HG02759 (cell line): ENCODE results near the gene ADARB2.
"Not testable (repeated sequence)": the region's sequence is repeated elsewhere in the genome, so short reads cannot be mapped to it uniquely, and the experiment has no call there.

Source experiments
- ATAC-seq: cut with Tn5 transposase; IDR thresholded peaks from one replicate; pipeline ENCODE4 v1.9.1; 2021; ENCODE audit warnings: mild to moderate bottlenecking, moderate library complexity; ENCODE audit not compliant: unreplicated experiment

ADARB2 gene

DNA sequence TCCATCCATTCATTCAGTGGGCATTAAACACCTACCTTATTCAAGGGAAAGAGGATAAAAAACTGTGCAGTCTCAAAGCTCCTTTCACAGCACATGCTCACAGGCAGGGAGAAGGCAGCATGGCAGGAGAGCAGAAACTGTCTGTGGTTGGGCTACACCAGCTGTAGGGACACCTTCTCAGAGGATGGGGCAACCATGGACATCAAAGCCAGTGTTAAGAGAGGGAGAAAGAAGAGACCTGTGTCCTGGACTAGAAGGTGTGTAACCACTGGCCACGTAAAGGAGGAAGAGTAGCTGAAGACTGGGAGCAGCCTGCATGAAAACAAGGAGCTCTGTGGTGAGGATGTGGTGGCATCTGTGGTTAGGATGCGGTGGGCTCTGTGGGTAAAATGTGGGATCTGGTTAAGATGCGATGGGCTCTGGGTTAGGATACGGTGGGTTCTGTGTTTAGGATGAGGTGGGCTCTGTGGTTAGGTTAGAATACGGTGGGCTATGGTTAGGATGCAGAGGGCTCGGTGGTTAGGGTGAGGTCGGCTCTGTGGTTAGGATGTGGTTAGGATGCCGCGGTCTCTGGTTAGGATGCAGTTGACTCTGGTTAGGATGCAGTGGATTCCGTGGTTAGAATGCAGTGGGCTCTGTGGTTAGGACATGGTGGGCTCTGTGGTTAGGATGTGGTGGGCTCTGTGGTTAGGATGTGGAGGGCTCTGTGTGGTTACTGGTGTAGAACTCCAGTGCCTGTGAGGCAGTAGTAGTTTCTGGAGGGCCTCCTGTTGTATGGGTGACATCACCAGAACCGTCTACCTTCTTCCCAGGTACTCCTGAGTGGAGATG, 483.6 kb downstream of the ADARB2 start:
- no peak for ATAC-seq

GRCh38 chr10:1251769-1252168, 485.6 kb downstream of the ADARB2 start:
- no peak for ATAC-seq

DNA sequence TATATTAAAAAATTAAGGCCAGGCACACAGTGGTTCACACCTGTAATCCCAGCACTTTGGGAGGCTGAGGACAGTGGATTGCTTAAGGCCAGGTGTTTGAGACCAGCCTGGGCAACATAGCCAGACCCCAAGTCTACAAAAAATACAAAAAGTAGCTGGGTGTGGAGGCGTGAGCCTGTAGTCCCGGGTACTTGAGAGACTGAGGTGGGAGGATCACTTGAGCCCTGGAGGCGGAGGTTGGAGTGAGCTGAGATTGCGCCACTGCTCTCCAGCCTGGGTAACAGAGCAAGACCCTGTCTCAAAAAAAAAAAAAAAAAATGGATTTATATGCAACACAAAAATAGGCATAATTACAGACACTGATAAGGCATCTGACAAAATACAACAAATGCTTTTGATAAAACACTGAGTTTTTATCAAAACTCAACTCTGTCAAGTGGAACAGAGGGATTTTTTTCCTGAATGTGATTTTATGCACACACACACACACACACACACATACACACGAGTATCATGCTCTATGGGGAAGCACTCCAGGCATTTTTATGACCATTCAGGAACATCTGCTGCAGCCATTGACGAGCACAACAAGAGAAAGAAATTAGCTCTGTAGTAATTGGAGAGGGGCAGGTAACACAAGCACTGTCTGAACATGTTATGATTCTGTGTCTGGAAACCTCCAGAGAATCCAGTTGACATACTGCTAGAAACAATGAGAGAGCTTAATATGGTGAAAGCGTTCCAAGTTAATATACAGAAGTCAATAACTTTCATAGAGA, 488.0 kb downstream of the ADARB2 start:
- ATAC-seq = no peak

DNA sequence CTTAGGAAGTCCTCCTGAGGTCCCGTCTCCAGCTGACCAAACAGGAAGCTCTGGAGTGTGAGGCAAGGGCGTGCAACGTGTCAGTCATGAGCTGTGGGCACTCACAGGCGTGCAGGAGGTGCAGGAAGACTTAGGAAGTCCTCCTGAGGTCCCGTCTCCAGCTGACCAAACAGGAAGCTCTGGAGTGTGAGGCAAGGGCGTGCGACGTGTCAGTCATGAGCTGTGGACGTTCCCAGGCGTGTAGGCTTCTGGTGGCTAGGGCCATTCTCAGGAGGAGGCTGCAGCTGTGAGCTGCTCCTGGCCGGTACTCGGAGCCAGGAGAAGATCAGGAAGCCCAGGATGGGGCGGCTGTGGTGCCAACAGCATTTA, 489.1 kb downstream of the ADARB2 start:
- ATAC-seq = not testable (repeated sequence)

DNA sequence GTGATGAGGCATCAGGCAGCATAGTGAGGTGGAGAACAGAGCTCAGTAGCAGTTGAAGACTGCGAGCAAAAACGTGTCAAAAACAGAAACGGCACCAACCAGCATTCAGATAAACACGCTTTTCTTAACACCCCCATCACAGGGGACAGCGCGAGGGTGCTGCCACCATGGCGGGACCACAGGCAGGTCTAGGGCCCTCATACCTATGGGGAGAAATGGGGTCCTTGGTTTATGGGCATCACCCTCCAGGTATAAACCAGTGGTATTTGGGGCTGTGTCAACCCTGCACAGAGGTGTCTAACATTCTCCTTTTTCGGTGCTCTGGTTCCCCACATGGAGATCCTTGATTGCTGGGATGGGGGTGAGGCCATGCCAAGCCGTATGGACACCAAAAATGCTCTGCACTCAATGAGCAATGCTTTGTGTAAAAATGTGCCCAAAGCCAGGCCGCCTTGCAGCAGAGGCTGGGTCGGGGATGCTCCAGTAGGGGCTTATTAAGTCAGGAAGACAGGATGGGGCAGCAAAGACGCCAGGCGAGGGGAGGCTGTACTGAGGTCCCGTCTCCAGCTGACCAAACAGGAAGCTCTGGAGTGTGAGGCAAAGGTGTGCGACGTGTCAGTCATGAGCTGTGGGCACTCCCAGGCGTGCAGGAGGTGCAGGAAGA, 489.6 kb downstream of the ADARB2 start:
- no peak for ATAC-seq

DNA sequence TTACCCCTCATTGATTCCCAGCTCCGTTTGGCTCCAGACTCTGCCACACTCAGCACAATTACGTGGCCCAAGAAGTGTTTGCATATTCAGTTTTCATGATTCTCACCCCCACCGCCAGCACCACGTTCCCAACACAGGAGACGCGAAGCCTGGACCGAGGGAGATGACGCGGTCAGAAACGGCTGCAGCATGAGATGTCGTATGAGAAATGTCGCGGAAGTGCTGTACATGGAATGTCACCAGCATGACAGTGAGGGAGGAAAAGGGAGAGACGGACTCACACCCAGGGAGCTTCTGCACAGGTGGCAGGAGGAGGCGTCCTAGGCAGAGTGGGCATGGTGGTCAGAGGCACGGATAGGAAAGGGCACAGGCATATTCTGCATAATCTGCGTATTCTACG, 492.8 kb downstream of the ADARB2 start:
- no peak for ATAC-seq

- ATAC-seq = no peak
These were observed 493.7 kb downstream of the ADARB2 start for GRCh38 chr10:1243486-1244234.

DNA sequence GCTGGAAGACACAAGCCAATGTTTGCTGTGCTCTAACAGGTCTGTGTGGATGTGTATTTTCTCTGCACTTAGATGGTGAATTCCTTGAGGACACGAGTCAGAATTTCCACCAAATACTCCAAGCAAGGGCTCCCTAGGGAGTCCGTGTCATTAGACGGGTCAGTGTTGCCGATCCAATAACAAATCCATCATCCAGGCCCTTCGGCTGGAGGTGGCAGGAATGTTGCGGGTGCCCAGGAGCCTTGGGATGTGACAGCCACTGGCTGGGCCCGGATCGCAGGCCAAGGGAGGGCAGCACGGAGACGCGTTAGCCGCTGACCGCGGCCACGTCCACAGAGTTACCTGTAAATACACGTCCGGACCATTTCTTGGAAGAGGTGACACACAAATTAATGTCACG, 494.4 kb downstream of the ADARB2 start:
- ATAC-seq = no peak

GRCh38 chr10:1241973-1242935, 495.1 kb downstream of the ADARB2 start:
- ATAC-seq = no peak

- ATAC-seq = no peak
These were observed 495.9 kb downstream of the ADARB2 start for GRCh38 chr10:1241322-1241890.

GRCh38 chr10:1240341-1240775, 497.0 kb downstream of the ADARB2 start:
- no peak for ATAC-seq

- ATAC-seq = no peak
These were observed 504.3 kb downstream of the ADARB2 start for GRCh38 chr10:1233031-1233430.

DNA sequence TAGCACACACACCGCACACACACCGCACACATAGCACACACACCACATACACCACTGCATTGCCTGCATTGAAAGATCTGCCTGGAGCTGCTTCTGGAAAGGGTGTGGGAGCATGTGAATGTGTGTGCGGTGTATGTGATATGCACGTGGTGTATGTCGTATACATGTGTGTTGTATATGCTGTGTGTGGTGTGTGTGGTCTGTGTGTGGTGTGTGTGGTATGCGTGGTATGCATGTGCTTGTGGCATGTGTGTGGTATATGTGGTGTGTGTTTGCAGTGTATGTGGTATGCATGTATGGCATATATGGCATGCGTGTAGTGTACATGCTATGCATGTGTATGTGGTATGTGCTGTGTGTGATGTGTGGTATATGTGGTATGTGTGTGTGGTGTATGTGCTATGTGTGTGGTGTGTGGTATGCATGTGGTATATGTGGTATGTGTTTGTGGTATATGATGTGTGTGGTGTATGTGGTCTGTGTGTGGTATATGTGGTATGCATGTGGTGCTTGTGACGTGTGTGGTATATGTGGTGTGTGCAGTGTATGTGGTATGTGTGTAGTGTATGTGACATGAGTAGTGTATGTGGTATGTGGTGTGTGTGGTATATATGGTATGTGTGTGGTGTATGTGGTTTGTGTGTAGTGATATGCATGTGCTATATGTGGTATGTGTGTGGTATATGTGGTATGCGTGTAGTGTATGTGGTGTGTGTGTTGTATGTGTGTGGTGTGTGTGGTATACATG, 505.0 kb downstream of the ADARB2 start:
- ATAC-seq = no peak

- ATAC-seq = no peak
These were observed 506.6 kb downstream of the ADARB2 start for GRCh38 chr10:1230592-1231275.

DNA sequence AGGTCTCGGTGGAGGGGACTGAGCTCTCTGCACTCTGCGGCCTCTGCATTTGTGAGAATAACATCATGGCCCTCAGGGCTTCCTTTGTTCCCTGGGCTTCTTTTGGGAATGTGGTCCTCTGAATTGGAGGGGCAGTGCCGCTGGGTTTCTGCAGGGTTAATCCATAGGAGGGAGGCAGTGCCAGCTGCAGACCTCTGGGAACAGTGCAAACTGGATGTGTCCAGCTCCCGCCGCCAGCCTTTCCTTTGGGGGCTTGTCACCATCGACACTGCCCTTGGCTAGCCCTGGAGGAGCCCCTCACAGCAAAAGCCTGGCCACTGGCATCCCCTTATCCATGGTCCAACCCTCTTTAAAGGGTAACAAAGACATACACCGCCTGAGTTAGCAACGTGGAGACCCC, 507.2 kb downstream of the ADARB2 start:
- ATAC-seq = no peak

GRCh38 chr10:1229574-1229973, 507.8 kb downstream of the ADARB2 start:
- no peak for ATAC-seq

- ATAC-seq = no peak
These were observed 508.2 kb downstream of the ADARB2 start for GRCh38 chr10:1229116-1229515.

DNA sequence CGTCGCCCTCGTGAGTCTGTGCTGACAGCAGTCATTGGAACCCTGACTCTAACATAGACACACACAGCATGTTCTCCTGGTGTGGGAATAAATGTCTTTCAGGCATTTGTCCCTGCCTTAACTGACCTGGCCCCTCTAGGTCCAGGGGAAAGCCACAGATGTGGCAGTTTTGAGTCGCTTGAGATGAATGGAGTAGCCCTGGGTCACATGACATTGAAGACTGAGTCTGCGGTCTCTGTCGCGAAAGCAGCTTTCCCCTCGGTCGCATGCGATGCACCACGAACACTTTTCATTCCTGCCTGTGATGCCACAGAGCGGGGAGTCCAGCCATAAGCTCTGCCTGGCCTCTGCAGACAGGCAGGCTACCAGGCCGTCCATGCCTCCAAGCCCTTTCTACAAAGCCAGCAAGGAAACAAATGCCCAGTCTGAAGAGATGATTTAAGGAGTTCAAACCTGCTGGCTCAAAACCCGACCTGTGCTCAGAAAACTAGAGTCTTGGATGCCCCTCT, 508.8 kb downstream of the ADARB2 start:
- no peak for ATAC-seq
